Measurements from ENCODE around the gene GNAZ.
A peak's percentile ranks its signal among the peaks of the same experiment; 100 is the strongest.

The GNAZ gene

DNA sequence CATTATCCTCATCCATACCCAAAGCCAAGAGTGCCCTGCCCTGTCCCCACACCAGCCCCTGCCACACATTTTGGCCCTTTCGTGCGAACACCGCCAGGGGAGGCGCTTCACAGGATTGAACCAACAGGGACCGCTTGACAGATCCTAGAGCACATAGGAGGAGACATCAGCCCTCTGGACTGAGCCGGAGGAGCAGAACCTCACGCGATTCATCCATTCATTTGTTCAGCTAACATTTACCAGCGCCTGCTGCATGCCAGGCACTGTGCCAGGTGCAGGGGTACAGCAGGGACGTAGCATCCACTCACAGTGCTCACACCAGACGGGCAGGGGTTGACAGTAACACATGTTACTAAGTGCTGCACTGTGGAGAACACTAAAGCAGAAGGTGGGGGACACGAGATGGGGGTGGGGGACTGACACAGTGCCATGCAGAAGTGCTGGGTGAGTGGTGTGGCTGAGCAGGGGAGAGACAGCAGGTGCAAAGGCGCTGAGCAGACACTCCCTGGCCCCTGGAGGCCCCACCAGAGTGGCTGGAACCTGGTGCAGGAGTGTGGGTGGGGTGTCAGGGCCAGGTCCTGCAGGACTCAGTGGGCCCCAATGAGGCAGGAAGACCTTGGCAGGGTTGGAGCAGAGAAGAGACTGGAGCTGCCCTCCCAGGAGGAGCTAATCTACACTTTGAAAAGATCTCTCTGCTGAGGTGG, 3.4 kb downstream of the GNAZ start:
- Histone ChIP-seq H3K27ac (ENCODE audit: low read depth, low read length) (no peak overlapping the region), H4K20me1 (ENCODE audit: control insufficient read depth, insufficient read depth, low read depth, low read length) (peaks cover 6% of the 10 kb centered on the region; the same call in 1 of the 2 replicates), H3K4me2 (ENCODE audit: low read length) (no peak overlapping the region)

DNA sequence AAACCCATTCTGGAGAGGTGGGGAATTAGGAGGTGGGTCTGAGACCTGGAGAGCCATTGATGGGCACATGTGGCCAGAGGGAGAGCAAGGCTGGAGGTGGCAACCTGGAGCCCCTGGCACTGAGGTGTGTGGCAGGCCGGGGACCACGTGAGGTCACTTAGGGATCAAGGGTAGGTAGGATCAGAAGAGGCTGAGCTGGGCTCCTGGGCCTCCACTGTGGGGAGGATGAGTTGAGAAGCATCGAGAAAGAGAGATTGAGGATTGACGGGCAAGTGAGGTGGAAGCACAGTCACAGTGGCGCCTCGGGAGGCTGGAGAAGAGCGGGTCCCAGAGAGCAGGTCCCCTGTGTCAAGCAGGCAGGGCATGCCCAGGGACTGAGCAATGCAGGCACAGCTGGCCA, 4.1 kb downstream of the GNAZ start:
- Histone ChIP-seq H4K20me1 (ENCODE audit: control insufficient read depth, insufficient read depth, low read depth, low read length) (peaks cover 6% of the 10 kb centered on the region; the same call in 1 of the 2 replicates), H3K27me3 (ENCODE audit: control insufficient read depth, low read length) (no peaks in the 10 kb centered on the region)

More for the DNA sequence above, 3.4 kb downstream of the GNAZ start:
- peaks cover 35% of the 10 kb centered on the region for H3K79me2 ChIP-seq (ENCODE audit: control insufficient read depth, low read length)
- peaks cover 47% of the 10 kb centered on the region for H3K4me1 ChIP-seq (ENCODE audit: control insufficient read depth, low read length)
- H3K4me3 ChIP-seq (ENCODE audit: low read length), result no peak overlapping the region
- H3K27me3 ChIP-seq (ENCODE audit: control insufficient read depth, low read length), result peaks cover 3% of the 10 kb centered on the region
- no peaks in the 10 kb centered on the region for H3K9me3 ChIP-seq (ENCODE audit: control insufficient read depth, insufficient read depth, low read length)
- H3F3A ChIP-seq (ENCODE audit: control insufficient read depth, insufficient read depth), result no peaks in the 10 kb centered on the region
- TF ChIP-seq, protein P1, sequence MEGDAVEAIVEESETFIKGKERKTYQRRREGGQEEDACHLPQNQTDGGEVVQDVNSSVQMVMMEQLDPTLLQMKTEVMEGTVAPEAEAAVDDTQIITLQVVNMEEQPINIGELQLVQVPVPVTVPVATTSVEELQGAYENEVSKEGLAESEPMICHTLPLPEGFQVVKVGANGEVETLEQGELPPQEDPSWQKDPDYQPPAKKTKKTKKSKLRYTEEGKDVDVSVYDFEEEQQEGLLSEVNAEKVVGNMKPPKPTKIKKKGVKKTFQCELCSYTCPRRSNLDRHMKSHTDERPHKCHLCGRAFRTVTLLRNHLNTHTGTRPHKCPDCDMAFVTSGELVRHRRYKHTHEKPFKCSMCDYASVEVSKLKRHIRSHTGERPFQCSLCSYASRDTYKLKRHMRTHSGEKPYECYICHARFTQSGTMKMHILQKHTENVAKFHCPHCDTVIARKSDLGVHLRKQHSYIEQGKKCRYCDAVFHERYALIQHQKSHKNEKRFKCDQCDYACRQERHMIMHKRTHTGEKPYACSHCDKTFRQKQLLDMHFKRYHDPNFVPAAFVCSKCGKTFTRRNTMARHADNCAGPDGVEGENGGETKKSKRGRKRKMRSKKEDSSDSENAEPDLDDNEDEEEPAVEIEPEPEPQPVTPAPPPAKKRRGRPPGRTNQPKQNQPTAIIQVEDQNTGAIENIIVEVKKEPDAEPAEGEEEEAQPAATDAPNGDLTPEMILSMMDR (IDR thresholded peaks at IDR 0.05; ENCODE audit: low read depth, low read length, poor library complexity, severe bottlenecking), result no peak
- TF ChIP-seq EZH2phosphoT487 (IDR thresholded peaks at IDR 0.05; ENCODE audit: borderline replicate concordance, low read length), result no peak
- H3K36me3 ChIP-seq (ENCODE audit: control insufficient read depth, low read length), result peaks cover 2% of the 10 kb centered on the region; the same call in 1 of the 2 replicates
- H3K9me2 ChIP-seq (replicated peaks; ENCODE audit: control insufficient read depth, low read length), result no peaks in the 10 kb centered on the region

DNA sequence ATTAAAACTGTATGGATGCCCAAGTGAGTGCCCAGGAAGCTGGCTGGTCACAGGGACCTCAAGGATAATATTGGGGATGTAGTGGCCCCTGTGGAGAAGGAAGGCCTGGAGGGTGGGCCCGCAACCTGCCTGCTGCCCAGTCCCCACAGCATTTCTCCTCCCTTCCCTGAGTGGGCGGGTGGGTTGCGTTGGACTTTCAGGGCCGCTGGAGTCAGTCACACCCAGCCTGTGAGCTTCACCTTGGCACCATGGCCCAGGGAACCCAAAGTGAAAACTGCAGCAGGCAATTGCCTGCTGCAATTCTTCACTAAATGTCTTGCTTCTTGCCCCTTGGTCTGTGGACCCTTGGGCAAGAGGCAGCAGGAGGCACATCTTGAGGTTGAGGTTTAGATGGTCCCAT, 4.7 kb downstream of the GNAZ start:
- TF ChIP-seq, protein P1 (IDR thresholded peaks at IDR 0.05; ENCODE audit: low read depth, low read length, poor library complexity, severe bottlenecking), result no peak
- no peak for TF ChIP-seq EZH2phosphoT487 (IDR thresholded peaks at IDR 0.05; ENCODE audit: borderline replicate concordance, low read length)
- peaks cover 41% of the 10 kb centered on the region for H3K4me1 ChIP-seq (ENCODE audit: control insufficient read depth, low read length)
- peaks cover 2% of the 10 kb centered on the region; the same call in 1 of the 2 replicates for H3K36me3 ChIP-seq (ENCODE audit: control insufficient read depth, low read length)
- H3K9me3 ChIP-seq (ENCODE audit: control insufficient read depth, insufficient read depth, low read length), result no peaks in the 10 kb centered on the region
- H3K4me2 ChIP-seq (ENCODE audit: low read length), result peak overlapping the region; percentile 17
- H4K20me1 ChIP-seq (ENCODE audit: control insufficient read depth, insufficient read depth, low read depth, low read length), result peaks cover 6% of the 10 kb centered on the region; the same call in 1 of the 2 replicates
- no peaks in the 10 kb centered on the region for H3F3A ChIP-seq (ENCODE audit: control insufficient read depth, insufficient read depth)
- H3K27me3 ChIP-seq (ENCODE audit: control insufficient read depth, low read length), result no peaks in the 10 kb centered on the region
- no peaks in the 10 kb centered on the region for H3K9me2 ChIP-seq (replicated peaks; ENCODE audit: control insufficient read depth, low read length)
- H3K4me3 ChIP-seq (ENCODE audit: low read length), result no peak overlapping the region
- H3K79me2 ChIP-seq (ENCODE audit: control insufficient read depth, low read length), result peaks cover 35% of the 10 kb centered on the region
- no peak overlapping the region for H3K27ac ChIP-seq (ENCODE audit: low read depth, low read length)

More for the DNA sequence above, 4.1 kb downstream of the GNAZ start:
- Histone ChIP-seq H3K79me2 (ENCODE audit: control insufficient read depth, low read length) (peaks cover 35% of the 10 kb centered on the region), H3K4me2 (ENCODE audit: low read length) (no peak overlapping the region), H3K36me3 (ENCODE audit: control insufficient read depth, low read length) (peaks cover 2% of the 10 kb centered on the region; the same call in 1 of the 2 replicates), H3K27ac (ENCODE audit: low read depth, low read length) (no peak overlapping the region), H3K9me3 (ENCODE audit: control insufficient read depth, insufficient read depth, low read length) (no peaks in the 10 kb centered on the region), H3K4me1 (ENCODE audit: control insufficient read depth, low read length) (peaks cover 45% of the 10 kb centered on the region), H3K4me3 (ENCODE audit: low read length) (no peak overlapping the region), H3K9me2 (replicated peaks; ENCODE audit: control insufficient read depth, low read length) (no peaks in the 10 kb centered on the region), H3F3A (ENCODE audit: control insufficient read depth, insufficient read depth) (no peaks in the 10 kb centered on the region)
- TF ChIP-seq EZH2phosphoT487 (IDR thresholded peaks at IDR 0.05; ENCODE audit: borderline replicate concordance, low read length), result no peak
- TF ChIP-seq, protein P1 (IDR thresholded peaks at IDR 0.05; ENCODE audit: low read depth, low read length, poor library complexity, severe bottlenecking), result no peak
